ENCODE data around the gene MICU2. TPM values are rescaled to one million over a fixed set of nuclear protein-coding genes. Genes with fewer than 3 reads are reported as not detected.

Gene MICU2
- total RNA-seq, 1 experiment from 2014 or later = 56.0 TPM

DNA sequence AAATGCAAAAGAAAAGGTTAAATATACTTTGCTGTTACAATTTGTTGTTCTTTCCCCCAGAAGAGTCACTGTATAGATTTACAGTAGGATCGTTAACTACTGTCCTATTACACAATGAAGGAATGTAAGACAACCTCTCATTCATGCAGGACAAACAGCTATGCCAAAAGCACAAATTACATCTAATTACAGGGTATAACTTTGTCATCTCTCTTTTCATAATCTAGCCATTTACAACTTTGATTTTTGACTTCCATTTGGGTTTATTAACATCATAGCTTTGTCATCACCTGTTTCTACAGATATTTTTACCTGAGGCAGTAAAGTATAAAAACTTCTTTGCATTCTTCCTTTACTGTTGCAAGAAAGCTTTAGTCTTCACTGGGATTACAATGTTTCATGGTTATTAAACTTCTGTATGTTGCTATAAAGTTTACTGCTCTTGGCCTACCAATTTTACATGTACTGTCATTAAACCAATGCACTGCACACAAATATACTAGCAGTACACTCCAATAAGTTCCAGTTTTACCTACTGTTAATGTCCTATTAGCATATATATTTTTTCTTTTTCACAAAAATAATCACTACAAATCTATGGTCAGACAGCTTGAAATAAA lies 18.9 kb downstream of the MICU2 start:
- POLR2A ChIA-PET (ENCODE audit: low non-redundant PET) = interaction anchor here (1.1 kb wide), 1 partner anchor 19 kb away, joined by 3 read pairs; the partner anchor contains the start of gene MICU2
- Histone ChIP-seq H3K4me3 (ENCODE audit: low read depth, low read length, poor library complexity, severe bottlenecking) (no peak overlapping the region), H3K9me3 (ENCODE audit: low read depth, low read length, poor library complexity, severe bottlenecking) (peaks cover 9% of the 10 kb centered on the region), H3K4me1 (ENCODE audit: insufficient read depth, low read length, poor library complexity, severe bottlenecking) (peaks cover 47% of the 10 kb centered on the region), H3K27me3 (replicated peaks; ENCODE audit: insufficient read depth, low read depth, low read length, poor library complexity) (no peaks in the 10 kb centered on the region), H3K27ac (ENCODE audit: low read depth, low read length, poor library complexity, severe bottlenecking) (no peak overlapping the region), H3K36me3 (ENCODE audit: insufficient read depth, low read length, poor library complexity, severe bottlenecking) (no peaks in the 10 kb centered on the region)
- CTCF ChIA-PET = no interaction called here
- intact Hi-C loops (cut with micrococcal nuclease; ENCODE audit: unreplicated experiment) = no loop called here
- no peak for TF ChIP-seq EZH2 (IDR thresholded peaks at IDR 0.05; ENCODE audit: borderline replicate concordance, low read depth, low read length, poor library complexity, severe bottlenecking)
- TF ChIP-seq, protein P1, sequence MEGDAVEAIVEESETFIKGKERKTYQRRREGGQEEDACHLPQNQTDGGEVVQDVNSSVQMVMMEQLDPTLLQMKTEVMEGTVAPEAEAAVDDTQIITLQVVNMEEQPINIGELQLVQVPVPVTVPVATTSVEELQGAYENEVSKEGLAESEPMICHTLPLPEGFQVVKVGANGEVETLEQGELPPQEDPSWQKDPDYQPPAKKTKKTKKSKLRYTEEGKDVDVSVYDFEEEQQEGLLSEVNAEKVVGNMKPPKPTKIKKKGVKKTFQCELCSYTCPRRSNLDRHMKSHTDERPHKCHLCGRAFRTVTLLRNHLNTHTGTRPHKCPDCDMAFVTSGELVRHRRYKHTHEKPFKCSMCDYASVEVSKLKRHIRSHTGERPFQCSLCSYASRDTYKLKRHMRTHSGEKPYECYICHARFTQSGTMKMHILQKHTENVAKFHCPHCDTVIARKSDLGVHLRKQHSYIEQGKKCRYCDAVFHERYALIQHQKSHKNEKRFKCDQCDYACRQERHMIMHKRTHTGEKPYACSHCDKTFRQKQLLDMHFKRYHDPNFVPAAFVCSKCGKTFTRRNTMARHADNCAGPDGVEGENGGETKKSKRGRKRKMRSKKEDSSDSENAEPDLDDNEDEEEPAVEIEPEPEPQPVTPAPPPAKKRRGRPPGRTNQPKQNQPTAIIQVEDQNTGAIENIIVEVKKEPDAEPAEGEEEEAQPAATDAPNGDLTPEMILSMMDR (conservative IDR thresholded peaks at IDR 0.05; ENCODE audit: low read depth, low read length) = no peak
- no peak for DNase-seq (ENCODE audit: low spot score)
- no TSS peak for BruUV-seq (replicated peaks)

DNA sequence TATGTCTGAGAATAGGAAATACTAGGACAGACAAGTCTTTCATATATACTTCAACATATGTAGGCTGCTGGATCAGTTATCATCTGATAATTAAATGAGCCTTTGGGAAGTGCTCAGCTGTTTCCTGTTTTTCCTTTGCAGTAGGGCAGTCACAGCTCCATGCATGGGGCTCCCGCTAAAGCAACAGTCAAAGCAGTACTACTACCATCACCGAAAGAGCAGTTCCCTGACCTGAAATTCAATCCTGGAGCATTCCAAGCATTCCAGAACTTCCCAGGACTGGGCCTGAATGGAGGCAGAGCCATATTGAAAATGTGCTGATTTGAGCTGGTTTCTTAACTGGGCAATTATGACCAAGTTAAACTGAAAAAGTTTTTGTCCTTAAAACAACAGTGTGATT lies 20.5 kb downstream of the MICU2 start:
- ChIA-PET POLR2A (ENCODE audit: low non-redundant PET) (no interaction called here), CTCF (no interaction called here)
- intact Hi-C loops (cut with micrococcal nuclease; ENCODE audit: unreplicated experiment) = no loop called here
- H3K36me3 ChIP-seq (ENCODE audit: insufficient read depth, low read length, poor library complexity, severe bottlenecking) = no peaks in the 10 kb centered on the region
- TF ChIP-seq, protein P1 (conservative IDR thresholded peaks at IDR 0.05; ENCODE audit: low read depth, low read length) = no peak
- no peak for TF ChIP-seq EZH2 (IDR thresholded peaks at IDR 0.05; ENCODE audit: borderline replicate concordance, low read depth, low read length, poor library complexity, severe bottlenecking)
- H3K27me3 ChIP-seq (replicated peaks; ENCODE audit: insufficient read depth, low read depth, low read length, poor library complexity) = no peaks in the 10 kb centered on the region
- H3K9me3 ChIP-seq (ENCODE audit: low read depth, low read length, poor library complexity, severe bottlenecking) = peaks cover 9% of the 10 kb centered on the region
- no TSS peak for BruUV-seq (replicated peaks)
- peak overlapping the region; percentile 85 for H3K27ac ChIP-seq (ENCODE audit: low read depth, low read length, poor library complexity, severe bottlenecking)
- no peak overlapping the region for H3K4me3 ChIP-seq (ENCODE audit: low read depth, low read length, poor library complexity, severe bottlenecking)
- peak; percentile 86 for DNase-seq (ENCODE audit: low spot score)
- H3K4me1 ChIP-seq (ENCODE audit: insufficient read depth, low read length, poor library complexity, severe bottlenecking) = peaks cover 55% of the 10 kb centered on the region

- peaks cover 9% of the 10 kb centered on the region for H3K9me3 ChIP-seq (ENCODE audit: low read depth, low read length, poor library complexity, severe bottlenecking)
- intact Hi-C loops (cut with micrococcal nuclease; ENCODE audit: unreplicated experiment) = no loop called here
- POLR2A ChIA-PET (ENCODE audit: low non-redundant PET) = no interaction called here
- TF ChIP-seq, protein P1 (conservative IDR thresholded peaks at IDR 0.05; ENCODE audit: low read depth, low read length) = no peak
- TF ChIP-seq EZH2 (IDR thresholded peaks at IDR 0.05; ENCODE audit: borderline replicate concordance, low read depth, low read length, poor library complexity, severe bottlenecking) = no peak
- H3K27me3 ChIP-seq (replicated peaks; ENCODE audit: insufficient read depth, low read depth, low read length, poor library complexity) = no peaks in the 10 kb centered on the region
- no peak for DNase-seq (ENCODE audit: low spot score)
- BruUV-seq (replicated peaks) = no TSS peak
- CTCF ChIA-PET = no interaction called here
- H3K4me1 ChIP-seq (ENCODE audit: insufficient read depth, low read length, poor library complexity, severe bottlenecking) = peaks cover 50% of the 10 kb centered on the region
- H3K27ac ChIP-seq (ENCODE audit: low read depth, low read length, poor library complexity, severe bottlenecking) = no peak overlapping the region
- no peak overlapping the region for H3K4me3 ChIP-seq (ENCODE audit: low read depth, low read length, poor library complexity, severe bottlenecking)
- no peaks in the 10 kb centered on the region for H3K36me3 ChIP-seq (ENCODE audit: insufficient read depth, low read length, poor library complexity, severe bottlenecking)
These were observed 23.2 kb downstream of the MICU2 start for GRCh38 chr13:21580736-21581135.

Measured in A673 (cell line).